OCI-LY1 (cell line): ENCODE measurements around the gene EIF2S3B.

Source experiments
- H2AFZ ChIP-seq: fragments of 200-600 bp; sonication (generic), shearing (Covaris generic); 2 replicates; pipeline ENCODE4 v1.6.0; 2014; ENCODE audit warnings: antibody characterized with exemption, mild to moderate bottlenecking, low read length
- H3F3A ChIP-seq: fragments of 200-600 bp; sonication (generic), shearing (Covaris generic); 2 replicates; pipeline ENCODE4 v1.6.0; 2014; ENCODE audit warnings: mild to moderate bottlenecking, antibody characterized with exemption, low read length, moderate library complexity; ENCODE audit not compliant: insufficient read depth
- H3K27ac ChIP-seq: fragments of 200-600 bp; sonication (generic); 2 replicates; pipeline ENCODE4 v1.5.1; 2014; ENCODE audit warnings: low read length, mixed run types, mild to moderate bottlenecking, low read depth; ENCODE audit not compliant: poor library complexity, severe bottlenecking
- H3K27me3 ChIP-seq: fragments of 200-600 bp; sonication (generic); 2 replicates; pipeline ENCODE4 v1.6.0; 2014; ENCODE audit warnings: antibody characterized with exemption, mild to moderate bottlenecking, low read length, moderate library complexity; ENCODE audit not compliant: insufficient read depth
- H3K36me3 ChIP-seq: fragments of 200-600 bp; sonication (generic); 2 replicates; pipeline ENCODE4 v1.6.1; 2014; ENCODE audit warnings: mild to moderate bottlenecking, antibody characterized with exemption, low read length, moderate library complexity, mixed read lengths; ENCODE audit not compliant: insufficient read depth
- H3K4me1 ChIP-seq: fragments of 200-600 bp; sonication (generic); 2 replicates; pipeline ENCODE4 v1.5.1; 2014; ENCODE audit warnings: mild to moderate bottlenecking, low read length, moderate library complexity; ENCODE audit not compliant: insufficient read depth, severe bottlenecking
- H3K4me2 ChIP-seq: fragments of 200-600 bp; sonication (generic), shearing (Covaris generic); 2 replicates; pipeline ENCODE4 v1.6.1; 2014; ENCODE audit warnings: low read length
- H3K4me3 ChIP-seq: fragments of 200-600 bp; sonication (generic); 2 replicates; pipeline ENCODE4 v1.5.1; 2014; ENCODE audit warnings: low read length, low read depth, mild to moderate bottlenecking, mixed read lengths; ENCODE audit not compliant: poor library complexity, severe bottlenecking
- H3K79me2 ChIP-seq: fragments of 200-600 bp; shearing (Covaris generic); 2 replicates; pipeline ENCODE4 v1.6.1; 2016; ENCODE audit warnings: mixed run types, low read length, mixed read lengths; ENCODE audit not compliant: insufficient read depth
- H3K9ac ChIP-seq: fragments of 200-600 bp; sonication (generic), shearing (Covaris generic); 2 replicates; pipeline ENCODE4 v1.6.1; 2014; ENCODE audit warnings: mild to moderate bottlenecking, low read length, mixed read lengths
- H3K9me2 ChIP-seq: fragments of 200-600 bp; sonication (generic), shearing (Covaris generic); 2 replicates; pipeline ENCODE4 v1.6.1; 2014; ENCODE audit warnings: low read depth, mild to moderate bottlenecking, low read length, mixed read lengths
- H3K9me3 ChIP-seq: fragments of 200-600 bp; shearing (Covaris generic); 2 replicates; pipeline ENCODE4 v1.6.1; 2014; ENCODE audit warnings: low read length, mixed read lengths
- H4K20me1 ChIP-seq: fragments of 200-600 bp; sonication (generic), shearing (Covaris generic); 2 replicates; pipeline ENCODE4 v1.6.0; 2016; ENCODE audit warnings: mild to moderate bottlenecking, low read length; ENCODE audit not compliant: insufficient read depth
- CTCF ChIP-seq: fragments of 200-600 bp; sonication (generic), shearing (Covaris generic); IDR thresholded peaks from 2 replicates; pipeline ENCODE4 v1.5.1; 2017; ENCODE audit warnings: mild to moderate bottlenecking, antibody characterized with exemption, low read length, moderate library complexity, mixed read lengths
- EZH2 ChIP-seq: fragments of 200-600 bp; sonication (generic), shearing (Covaris generic); IDR thresholded peaks from 2 replicates; pipeline ENCODE4 v1.8.0; 2017; ENCODE audit warnings: borderline replicate concordance, mixed run types, mild to moderate bottlenecking, antibody characterized with exemption, low read length, moderate library complexity, mixed read lengths

EIF2S3B gene

GRCh38 chr12:10537721-10538120, 32.0 kb downstream of the EIF2S3B start:
- H3K4me2 ChIP-seq: no peak overlapping the region
- no peaks in the 10 kb centered on the region for H3K9me2 ChIP-seq
- no peak overlapping the region for H3K4me3 ChIP-seq
- H3K9me3 ChIP-seq: peaks cover 17% of the 10 kb centered on the region; the same call in 1 of the 2 replicates
- peaks cover 10% of the 10 kb centered on the region for H3K4me1 ChIP-seq
- no peaks in the 10 kb centered on the region for H4K20me1 ChIP-seq
- H3K27ac ChIP-seq: no peak overlapping the region
- no peaks in the 10 kb centered on the region; the same call in 1 of the 2 replicates for H3K36me3 ChIP-seq
- no peaks in the 10 kb centered on the region for H3K27me3 ChIP-seq
- H3F3A ChIP-seq: no peaks in the 10 kb centered on the region
- no peak overlapping the region for H2AFZ ChIP-seq
- TF ChIP-seq CTCF (no peak), EZH2 (no peak)
- H3K79me2 ChIP-seq: no peaks in the 10 kb centered on the region
- H3K9ac ChIP-seq: no peak overlapping the region

- no peaks in the 10 kb centered on the region for H3K79me2 ChIP-seq
- peak overlapping the region; percentile 40; the same call in 1 of the 2 replicates for H2AFZ ChIP-seq
- H3K9ac ChIP-seq: no peak overlapping the region
- H4K20me1 ChIP-seq: no peaks in the 10 kb centered on the region
- H3K9me2 ChIP-seq: no peaks in the 10 kb centered on the region
- TF ChIP-seq CTCF (no peak), EZH2 (no peak)
- peak overlapping the region; percentile 71 for H3K27ac ChIP-seq
- H3K36me3 ChIP-seq: no peaks in the 10 kb centered on the region; the same call in 1 of the 2 replicates
- H3F3A ChIP-seq: no peaks in the 10 kb centered on the region
- peaks cover 16% of the 10 kb centered on the region for H3K4me1 ChIP-seq
- H3K9me3 ChIP-seq: 0 out of 2 replicates have a peak, but pooled peaks cover 11% of the 10 kb centered on the region
- no peak overlapping the region for H3K4me3 ChIP-seq
- H3K4me2 ChIP-seq: no peak overlapping the region
- no peaks in the 10 kb centered on the region for H3K27me3 ChIP-seq
These were observed 35.1 kb downstream of the EIF2S3B start for GRCh38 chr12:10540776-10541205.

GRCh38 chr12:10543499-10543898, 37.8 kb downstream of the EIF2S3B start:
- no peak overlapping the region for H3K9ac ChIP-seq
- H3F3A ChIP-seq: no peaks in the 10 kb centered on the region
- H4K20me1 ChIP-seq: no peaks in the 10 kb centered on the region
- H2AFZ ChIP-seq: peak overlapping the region; percentile 40; the same call in 1 of the 2 replicates
- H3K27me3 ChIP-seq: no peaks in the 10 kb centered on the region
- TF ChIP-seq EZH2 (no peak), CTCF (no peak)
- H3K4me1 ChIP-seq: peaks cover 16% of the 10 kb centered on the region
- H3K9me3 ChIP-seq: 0 out of 2 replicates have a peak, but pooled peaks cover 11% of the 10 kb centered on the region
- no peak overlapping the region for H3K4me3 ChIP-seq
- H3K9me2 ChIP-seq: no peaks in the 10 kb centered on the region
- no peaks in the 10 kb centered on the region for H3K79me2 ChIP-seq
- no peak overlapping the region for H3K27ac ChIP-seq
- H3K36me3 ChIP-seq: no peaks in the 10 kb centered on the region; the same call in 1 of the 2 replicates
- H3K4me2 ChIP-seq: no peak overlapping the region
